Sigmoid colon (tissue), 4 donors: Measurements from ENCODE around the gene LOXHD1.

ENCODE experiments used
- EP300 ChIP-seq, 4 donors: sonication (generic); formaldehyde crosslinking; IDR thresholded peaks; one replicate each; pipeline ENCODE4 v1.6.1; 2017; ENCODE audit warnings: antibody characterized with exemption in 4 of 4
- POLR2A ChIP-seq, 2 donors: fragments of 450-650 bp; IDR thresholded peaks; one replicate each; pipeline ENCODE4 v1.6.1; 2016; ENCODE audit warnings: antibody characterized with exemption in 2 of 2, mild to moderate bottlenecking in 2 of 2, moderate library complexity in 2 of 2
- TF ChIP-seq, protein P1 (sequence below), 4 experiments: fragments of 450-650 bp in 3 of 4; fragments of 200-600 bp in 1 of 4; IDR thresholded peaks; one replicate each; pipeline ENCODE4 v1.5.1; 2016 to 2019; ENCODE audit warnings: antibody characterized with exemption in 4 of 4, mild to moderate bottlenecking in 3 of 4, moderate library complexity in 2 of 4

- TF ChIP-seq, protein P1, sequence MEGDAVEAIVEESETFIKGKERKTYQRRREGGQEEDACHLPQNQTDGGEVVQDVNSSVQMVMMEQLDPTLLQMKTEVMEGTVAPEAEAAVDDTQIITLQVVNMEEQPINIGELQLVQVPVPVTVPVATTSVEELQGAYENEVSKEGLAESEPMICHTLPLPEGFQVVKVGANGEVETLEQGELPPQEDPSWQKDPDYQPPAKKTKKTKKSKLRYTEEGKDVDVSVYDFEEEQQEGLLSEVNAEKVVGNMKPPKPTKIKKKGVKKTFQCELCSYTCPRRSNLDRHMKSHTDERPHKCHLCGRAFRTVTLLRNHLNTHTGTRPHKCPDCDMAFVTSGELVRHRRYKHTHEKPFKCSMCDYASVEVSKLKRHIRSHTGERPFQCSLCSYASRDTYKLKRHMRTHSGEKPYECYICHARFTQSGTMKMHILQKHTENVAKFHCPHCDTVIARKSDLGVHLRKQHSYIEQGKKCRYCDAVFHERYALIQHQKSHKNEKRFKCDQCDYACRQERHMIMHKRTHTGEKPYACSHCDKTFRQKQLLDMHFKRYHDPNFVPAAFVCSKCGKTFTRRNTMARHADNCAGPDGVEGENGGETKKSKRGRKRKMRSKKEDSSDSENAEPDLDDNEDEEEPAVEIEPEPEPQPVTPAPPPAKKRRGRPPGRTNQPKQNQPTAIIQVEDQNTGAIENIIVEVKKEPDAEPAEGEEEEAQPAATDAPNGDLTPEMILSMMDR (IDR thresholded peaks at IDR 0.05): no peak
- TF ChIP-seq EP300 (IDR thresholded peaks at IDR 0.05): no peak
- TF ChIP-seq POLR2A (IDR thresholded peaks at IDR 0.05): no peak
Measured at GRCh38 chr18:46609048-46609447, 48.0 kb downstream of the LOXHD1 start.
